C4-2B (cell line): ENCODE measurements around the gene FAM222B.

ENCODE experiments used
- H3K27ac ChIP-seq: fragments of 450-650 bp; 2 replicates; pipeline ENCODE4 v1.5.1; 2017
- ZFX ChIP-seq: fragments of 450-650 bp; IDR thresholded peaks from 2 replicates; pipeline ENCODE4 v1.6.1; 2017
- TF ChIP-seq, protein P1 (sequence below): fragments of 450-650 bp; conservative IDR thresholded peaks from 2 replicates; pipeline ENCODE4 v1.5.1; 2017; ENCODE audit warnings: mild to moderate bottlenecking

FAM222B gene

DNA sequence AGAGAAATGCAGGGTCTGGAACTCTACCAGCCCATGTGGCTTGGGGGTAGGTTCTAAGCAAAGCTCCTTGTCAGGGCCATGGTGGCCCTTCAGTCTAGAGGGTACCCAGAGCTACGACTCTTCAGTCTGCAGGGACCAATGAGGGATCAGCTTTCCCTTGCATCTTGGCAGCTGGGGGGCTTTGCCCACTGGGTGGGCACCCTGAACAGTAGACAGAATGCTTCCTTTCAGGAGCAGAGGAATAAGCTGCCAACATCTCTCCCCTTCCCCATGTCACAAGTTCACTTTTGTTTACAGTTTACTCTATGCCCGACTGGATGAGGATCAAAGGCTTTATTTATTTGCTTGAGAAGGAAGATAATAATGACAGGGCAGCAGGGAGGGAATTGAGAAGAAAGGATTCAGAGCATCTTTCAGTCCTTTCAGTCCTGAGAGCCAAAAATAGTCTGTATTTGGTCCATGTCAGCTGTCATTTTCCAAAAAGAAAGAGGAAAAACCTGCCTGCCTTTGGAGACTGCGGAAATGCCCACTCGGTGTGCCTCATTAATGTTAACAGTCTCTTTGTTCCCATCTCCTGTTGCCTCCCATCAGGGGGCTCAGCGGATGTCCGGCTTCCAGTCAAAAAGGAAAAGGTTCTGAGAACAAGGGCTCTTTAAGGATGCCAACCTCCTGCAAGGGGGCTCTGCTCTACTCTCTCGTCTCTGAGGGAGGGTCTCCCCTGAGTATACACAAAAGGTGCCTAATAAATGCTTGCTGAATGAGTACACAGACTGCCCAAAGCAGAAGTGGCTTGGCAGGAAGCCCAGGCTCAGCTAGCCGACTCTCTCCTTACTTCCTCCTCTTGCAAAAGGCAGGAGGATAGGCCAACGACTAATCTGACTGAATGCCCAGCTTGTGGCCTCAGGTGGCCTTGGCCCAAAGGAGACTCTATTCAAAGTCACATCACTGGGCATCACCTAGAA lies 81.7 kb downstream of the FAM222B start:
- TF ChIP-seq ZFX = no peak
- TF ChIP-seq, protein P1, sequence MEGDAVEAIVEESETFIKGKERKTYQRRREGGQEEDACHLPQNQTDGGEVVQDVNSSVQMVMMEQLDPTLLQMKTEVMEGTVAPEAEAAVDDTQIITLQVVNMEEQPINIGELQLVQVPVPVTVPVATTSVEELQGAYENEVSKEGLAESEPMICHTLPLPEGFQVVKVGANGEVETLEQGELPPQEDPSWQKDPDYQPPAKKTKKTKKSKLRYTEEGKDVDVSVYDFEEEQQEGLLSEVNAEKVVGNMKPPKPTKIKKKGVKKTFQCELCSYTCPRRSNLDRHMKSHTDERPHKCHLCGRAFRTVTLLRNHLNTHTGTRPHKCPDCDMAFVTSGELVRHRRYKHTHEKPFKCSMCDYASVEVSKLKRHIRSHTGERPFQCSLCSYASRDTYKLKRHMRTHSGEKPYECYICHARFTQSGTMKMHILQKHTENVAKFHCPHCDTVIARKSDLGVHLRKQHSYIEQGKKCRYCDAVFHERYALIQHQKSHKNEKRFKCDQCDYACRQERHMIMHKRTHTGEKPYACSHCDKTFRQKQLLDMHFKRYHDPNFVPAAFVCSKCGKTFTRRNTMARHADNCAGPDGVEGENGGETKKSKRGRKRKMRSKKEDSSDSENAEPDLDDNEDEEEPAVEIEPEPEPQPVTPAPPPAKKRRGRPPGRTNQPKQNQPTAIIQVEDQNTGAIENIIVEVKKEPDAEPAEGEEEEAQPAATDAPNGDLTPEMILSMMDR = no peak
- H3K27ac ChIP-seq = peak overlapping the region; percentile 82

DNA sequence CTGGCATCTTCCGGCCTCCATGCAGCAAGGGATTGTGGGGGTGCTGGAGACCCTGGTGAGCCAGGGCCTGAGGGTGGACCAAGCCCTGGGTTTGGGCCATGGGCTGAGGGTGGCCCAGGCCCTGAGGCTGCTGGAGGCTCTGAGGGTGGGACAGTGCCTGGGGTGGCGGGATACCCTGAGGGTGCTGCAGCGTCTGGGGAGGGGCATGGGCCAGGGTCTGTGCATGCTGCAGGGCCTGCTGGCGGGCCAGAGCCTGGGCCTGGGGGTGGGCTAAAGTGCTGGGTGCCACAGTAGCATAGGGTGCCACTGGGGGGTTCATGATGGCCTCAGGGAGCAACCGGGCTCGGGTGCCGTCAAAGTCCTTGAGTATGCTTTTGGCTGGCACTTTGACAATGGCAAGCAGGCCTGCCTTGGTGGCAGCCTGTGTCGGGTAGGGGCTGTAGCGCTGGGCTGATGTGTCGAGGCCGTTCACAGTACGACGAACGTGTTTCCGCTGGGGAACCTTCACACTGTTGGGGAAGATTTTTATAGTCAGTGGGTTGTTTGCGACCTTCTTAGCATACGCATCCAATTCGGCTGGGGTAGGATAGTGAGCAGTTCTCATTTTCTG lies 83.2 kb downstream of the FAM222B start:
- H3K27ac ChIP-seq = peak overlapping the region; percentile 82
- TF ChIP-seq ZFX = no peak
- TF ChIP-seq, protein P1 = no peak

DNA sequence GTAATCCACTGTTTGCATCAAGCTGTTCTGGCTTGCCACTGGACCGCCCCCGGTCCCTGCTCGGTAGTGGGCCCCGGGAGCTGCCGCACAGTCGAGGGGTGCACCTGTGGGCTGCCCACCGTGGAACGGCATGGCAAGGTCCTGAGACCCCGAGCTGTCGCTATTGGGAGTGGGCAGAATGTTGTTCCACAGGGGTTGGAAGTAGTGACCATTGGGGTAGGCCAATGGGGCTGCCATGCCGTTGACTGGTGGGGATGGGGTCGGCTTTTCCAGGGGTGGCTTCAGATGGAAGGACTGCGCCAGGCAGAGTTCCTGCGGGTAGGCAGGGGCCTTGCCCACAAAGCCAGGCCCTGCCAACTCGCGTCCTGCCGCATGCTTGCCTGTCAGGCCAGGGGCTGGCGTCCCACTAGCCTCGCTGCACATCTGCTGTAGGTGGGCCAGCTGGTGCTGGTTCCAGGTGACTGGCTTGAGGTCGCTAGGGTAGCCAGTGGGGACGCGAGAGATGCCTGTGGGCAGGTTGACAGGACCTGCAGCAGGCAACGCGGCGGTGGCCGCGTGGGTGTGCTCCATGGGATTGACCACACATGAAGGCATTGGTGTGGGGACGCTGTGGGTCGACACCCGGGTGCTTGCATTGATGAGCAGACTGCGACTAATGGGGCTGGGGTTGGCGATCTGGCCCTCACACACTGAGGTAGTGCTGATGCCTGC lies 84.0 kb downstream of the FAM222B start:
- no peak overlapping the region; the same call in 1 of the 2 replicates for H3K27ac ChIP-seq
- TF ChIP-seq, protein P1 = no peak
- TF ChIP-seq ZFX = no peak

DNA sequence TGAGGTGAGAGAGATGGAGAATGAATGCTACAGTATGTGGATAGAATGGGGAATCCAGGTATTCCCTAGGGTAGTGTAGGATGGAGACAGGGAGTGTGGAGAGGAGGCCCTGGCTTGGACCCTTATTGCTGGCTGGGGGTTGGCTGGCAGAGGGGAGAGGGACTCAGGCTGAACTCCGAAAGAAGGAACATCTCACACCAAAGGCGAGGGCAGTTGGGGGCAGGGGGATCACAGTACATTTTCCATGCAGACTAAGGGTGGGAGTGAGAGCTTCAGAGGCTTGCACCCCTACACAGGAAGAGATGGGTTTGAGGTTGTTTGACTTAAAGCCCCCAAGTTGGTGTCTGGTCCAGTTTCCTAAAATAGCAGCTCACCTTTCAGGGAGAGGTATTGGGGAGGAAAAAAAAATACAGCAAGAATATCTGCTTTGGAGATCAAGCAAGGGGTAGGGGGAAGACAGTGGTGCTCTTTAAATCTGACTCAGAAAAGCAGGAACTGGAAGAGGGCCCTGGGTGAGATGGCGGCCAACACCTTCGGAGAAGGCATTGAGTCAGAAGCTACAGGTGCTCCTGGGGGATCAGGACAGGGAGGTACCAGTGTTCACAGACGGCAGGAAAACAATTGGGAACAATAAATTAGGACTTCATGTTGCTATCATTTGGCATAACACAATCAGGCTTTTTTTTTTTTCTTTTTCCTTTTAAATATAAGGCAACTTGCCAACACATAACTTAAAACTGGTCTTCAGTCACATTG lies 86.4 kb downstream of the FAM222B start:
- TF ChIP-seq, protein P1 = no peak
- no peak for TF ChIP-seq ZFX
- H3K27ac ChIP-seq = peak overlapping the region; percentile 43

DNA sequence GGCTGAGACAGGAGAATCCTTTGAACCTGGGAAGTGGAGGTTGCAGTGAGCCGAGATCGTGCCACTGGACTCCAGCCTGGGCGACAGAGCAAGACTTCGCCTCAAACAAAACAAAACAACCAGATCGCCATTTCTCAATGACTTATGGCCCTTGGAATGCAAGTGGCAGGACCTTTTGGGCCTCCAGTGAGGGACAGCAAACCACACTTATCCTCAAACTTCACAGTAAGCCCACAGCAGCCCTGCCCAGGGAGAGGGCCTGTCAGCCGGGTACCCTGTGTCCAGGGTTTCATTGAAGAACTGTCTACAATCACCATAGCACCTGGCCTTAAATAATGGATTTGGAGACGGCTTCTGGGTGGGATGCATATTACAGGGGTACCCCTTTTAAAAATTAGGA lies 87.1 kb downstream of the FAM222B start:
- no peak overlapping the region; the same call in 1 of the 2 replicates for H3K27ac ChIP-seq
- TF ChIP-seq, protein P1 = no peak
- TF ChIP-seq ZFX = no peak

DNA sequence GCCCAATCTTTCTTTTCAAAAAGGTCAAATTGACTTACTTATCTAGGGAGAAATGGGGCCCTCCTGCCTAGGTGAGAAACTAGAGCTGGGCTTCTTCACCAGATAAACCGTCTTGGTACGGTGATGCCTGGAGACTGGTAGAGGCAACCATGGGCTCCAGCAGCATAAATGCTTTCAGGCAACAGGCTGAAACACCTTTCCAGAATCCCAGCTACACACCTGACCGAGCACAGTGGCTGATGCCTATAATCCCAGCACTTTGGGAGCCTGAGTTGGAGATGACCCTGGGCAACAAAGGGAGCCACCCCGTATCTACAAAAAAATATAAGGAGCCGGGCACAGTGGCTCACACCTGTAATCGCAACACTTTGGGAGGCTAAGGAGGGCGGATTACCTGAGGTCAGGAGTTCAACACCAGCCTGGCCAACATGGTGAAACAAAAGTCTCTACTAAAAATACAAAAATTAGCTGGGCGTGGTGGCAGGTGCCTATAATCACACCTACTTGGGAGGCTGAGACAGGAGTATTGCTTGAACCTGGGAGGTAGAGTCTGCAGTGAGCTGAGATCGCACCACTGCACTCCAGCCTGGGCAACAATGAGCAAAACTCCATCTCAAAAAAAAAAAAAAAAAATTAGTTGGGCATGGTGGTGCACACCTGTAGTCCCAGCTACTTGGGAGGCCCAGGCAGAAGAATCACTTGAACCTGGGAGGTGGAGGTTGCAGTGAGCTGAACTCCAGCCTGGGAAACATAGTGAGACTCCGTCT lies 90.8 kb downstream of the FAM222B start:
- TF ChIP-seq, protein P1 = no peak
- TF ChIP-seq ZFX = no peak
- no peak overlapping the region for H3K27ac ChIP-seq
